ENCODE data around the gene CEACAM4. TPM values are rescaled to one million over a fixed set of nuclear protein-coding genes. Genes with fewer than 3 reads are reported as not detected.

CEACAM4 gene
- total RNA-seq, 1 experiment from 2014 or later = not detected

- no peak overlapping the region for H3K9ac ChIP-seq (ENCODE audit: low read length)
- H3K4me3 ChIP-seq (replicated peaks in 1 of 2; ENCODE audit: low read depth in 1 of 2, low read length in 2 of 2) = no peak overlapping the region
- DNase-seq (ENCODE audit: low read depth, low spot score) = no peak
- no peaks in the 10 kb centered on the region for H3K79me2 ChIP-seq (ENCODE audit: insufficient read depth, low read length)
- H4K20me1 ChIP-seq (ENCODE audit: insufficient read depth) = no peaks in the 10 kb centered on the region
- no peaks in the 10 kb centered on the region for H3K36me3 ChIP-seq (ENCODE audit: control insufficient read depth in 1 of 2, insufficient read depth in 2 of 2, low read length in 2 of 2)
- no peak overlapping the region for H3K27ac ChIP-seq (ENCODE audit: low read depth, low read length)
- intact Hi-C loops (cut with micrococcal nuclease) = loop anchor here (1.0 to 10.0 kb wide), 3 partner anchors 121 to 905 kb away; no protein-coding TSS in a partner anchor
- no TSS peak for BruUV-seq (replicated peaks)
- RAD21 ChIA-PET (ENCODE audit: low non-redundant PET in 1 of 2, low total read pairs in 2 of 2, uncharacterized antibody in 2 of 2, unreplicated experiment in 2 of 2) = interaction anchor here (1.2 to 1.6 kb wide), 2 partner anchors 120 to 121 kb away, joined by 4 read pairs; no protein-coding TSS in a partner anchor
- no peak for TF ChIP-seq CTCF (IDR thresholded peaks at IDR 0.05 in 2 of 3, conservative IDR thresholded peaks at IDR 0.05 in 1 of 3; ENCODE audit: borderline replicate concordance in 1 of 3, insufficient read depth in 1 of 3, low read depth in 2 of 3, low read length in 2 of 3)
- no peak for TF ChIP-seq CBX3 (IDR thresholded peaks at IDR 0.05; ENCODE audit: low read depth)
- no peak for TF ChIP-seq REST (IDR thresholded peaks at IDR 0.05; ENCODE audit: low read depth)
- TF ChIP-seq FOSL1 (IDR thresholded peaks at IDR 0.05; ENCODE audit: low read depth) = no peak
- no peak for TF ChIP-seq ZBTB33 (IDR thresholded peaks at IDR 0.05; ENCODE audit: extremely low read depth, insufficient replicate concordance, low read length)
- TF ChIP-seq SP1 (IDR thresholded peaks at IDR 0.05; ENCODE audit: low read depth) = no peak
- no peak for TF ChIP-seq POLR2A (IDR thresholded peaks at IDR 0.05; ENCODE audit: borderline replicate concordance, extremely low read depth, insufficient read depth, insufficient read length)
- no peak for TF ChIP-seq SIN3A (IDR thresholded peaks at IDR 0.05; ENCODE audit: low read depth)
- TF ChIP-seq RAD21 (IDR thresholded peaks at IDR 0.05; ENCODE audit: low read depth) = no peak
- peak; percentile 82 for ATAC-seq
- no peaks in the 10 kb centered on the region for H3K9me3 ChIP-seq (ENCODE audit: control insufficient read depth in 1 of 2, insufficient read depth in 1 of 2, low read depth in 1 of 2, low read length in 2 of 2)
- POLR2A ChIA-PET = no interaction called here
- peaks cover 55% of the 10 kb centered on the region for H3K27me3 ChIP-seq (ENCODE audit: insufficient read depth, low read length)
- H3K4me1 ChIP-seq (ENCODE audit: control insufficient read depth in 1 of 2, insufficient read depth in 2 of 2, low read length in 2 of 2) = peaks cover 3 to 10% of the 10 kb centered on the region in 2 experiments; a peak in 3 of 4 replicates
- no peaks in the 10 kb centered on the region for H3K9me2 ChIP-seq (ENCODE audit: insufficient read depth)
- H3K4me2 ChIP-seq (ENCODE audit: low read length) = peak overlapping the region; percentile 39
- peak overlapping the region; percentile 87 for H2AFZ ChIP-seq (ENCODE audit: low read depth, low read length, poor library complexity, severe bottlenecking)
- CTCF ChIA-PET = interaction anchor here (0.6 to 5.1 kb wide), 20 partner anchors 11 to 505 kb away, joined by 3 to 63 read pairs (median 4); partner anchors contain the start of genes B9D2, DMAC2 and HNRNPUL1
Observed at GRCh38 chr19:41570179-41570578, 56.7 kb downstream of the CEACAM4 start.

Data from HCT116 (cell line).